Upper lobe of left lung (tissue), 4 donors: ENCODE results near the gene TMEM129.

ENCODE experiments used
- EP300 ChIP-seq, 4 donors: sonication (generic); formaldehyde crosslinking; IDR thresholded peaks; one replicate each; pipeline ENCODE4 v1.5.1; 2017; ENCODE audit warnings: antibody characterized with exemption in 4 of 4, control low read depth in 2 of 4
- POLR2A ChIP-seq, 4 donors: fragments of 450-650 bp; IDR thresholded peaks; one replicate each; pipeline ENCODE4 v1.5.1; 2016 to 2017; ENCODE audit warnings: antibody characterized with exemption in 4 of 4, mild to moderate bottlenecking in 2 of 4
- TF ChIP-seq, protein P1 (sequence below), 6 experiments: fragments of 450-650 bp in 4 of 6; fragments of 200-600 bp in 2 of 6; sonication (generic) in 2 of 6; IDR thresholded peaks; one replicate each; pipeline ENCODE4 v1.5.1; 2016 to 2019; ENCODE audit warnings: antibody characterized with exemption in 6 of 6

- TF ChIP-seq, protein P1, sequence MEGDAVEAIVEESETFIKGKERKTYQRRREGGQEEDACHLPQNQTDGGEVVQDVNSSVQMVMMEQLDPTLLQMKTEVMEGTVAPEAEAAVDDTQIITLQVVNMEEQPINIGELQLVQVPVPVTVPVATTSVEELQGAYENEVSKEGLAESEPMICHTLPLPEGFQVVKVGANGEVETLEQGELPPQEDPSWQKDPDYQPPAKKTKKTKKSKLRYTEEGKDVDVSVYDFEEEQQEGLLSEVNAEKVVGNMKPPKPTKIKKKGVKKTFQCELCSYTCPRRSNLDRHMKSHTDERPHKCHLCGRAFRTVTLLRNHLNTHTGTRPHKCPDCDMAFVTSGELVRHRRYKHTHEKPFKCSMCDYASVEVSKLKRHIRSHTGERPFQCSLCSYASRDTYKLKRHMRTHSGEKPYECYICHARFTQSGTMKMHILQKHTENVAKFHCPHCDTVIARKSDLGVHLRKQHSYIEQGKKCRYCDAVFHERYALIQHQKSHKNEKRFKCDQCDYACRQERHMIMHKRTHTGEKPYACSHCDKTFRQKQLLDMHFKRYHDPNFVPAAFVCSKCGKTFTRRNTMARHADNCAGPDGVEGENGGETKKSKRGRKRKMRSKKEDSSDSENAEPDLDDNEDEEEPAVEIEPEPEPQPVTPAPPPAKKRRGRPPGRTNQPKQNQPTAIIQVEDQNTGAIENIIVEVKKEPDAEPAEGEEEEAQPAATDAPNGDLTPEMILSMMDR (IDR thresholded peaks at IDR 0.05), result no peak
- TF ChIP-seq POLR2A (IDR thresholded peaks at IDR 0.05) (no peak), EP300 (IDR thresholded peaks at IDR 0.05) (no peak)
These were observed 6.7 kb downstream of the TMEM129 start for GRCh38 chr4:1714303-1715001.
